H9 (cell line): ENCODE measurements around the gene RUNX1. TPM values are rescaled to one million over a fixed set of nuclear protein-coding genes. Genes with fewer than 3 reads are reported as not detected.

Source experiments
- DNase-seq: peaks from one replicate; pipeline ENCODE4 v3.0.0-alpha.2; 2017
- H2AFZ ChIP-seq: one replicate; pipeline ENCODE4 v1.6.1; 2013; ENCODE audit warnings: mild to moderate bottlenecking, low read length, control low read depth, moderate library complexity
- H2AK5ac ChIP-seq: 2 replicates; pipeline ENCODE4 v1.6.1; 2013; ENCODE audit warnings: low read length, control low read depth, mixed read lengths; ENCODE audit not compliant: insufficient read length
- H2BK120ac ChIP-seq: one replicate; pipeline ENCODE4 v1.6.1; 2013; ENCODE audit warnings: low read depth, mild to moderate bottlenecking, low read length, control low read depth, inconsistent platforms; ENCODE audit not compliant: poor library complexity, severe bottlenecking
- H2BK12ac ChIP-seq: 2 replicates; pipeline ENCODE4 v1.6.1; 2013; ENCODE audit warnings: low read length, control low read depth, mixed read lengths, low read depth; ENCODE audit not compliant: insufficient read length
- H2BK15ac ChIP-seq: 2 replicates; pipeline ENCODE4 v1.6.1; 2013; ENCODE audit warnings: low read depth, low read length, control low read depth
- H2BK20ac ChIP-seq: one replicate; pipeline ENCODE4 v1.6.1; 2013; ENCODE audit warnings: low read depth, mild to moderate bottlenecking, low read length, control low read depth, inconsistent platforms; ENCODE audit not compliant: poor library complexity, severe bottlenecking
- H2BK5ac ChIP-seq: 2 replicates; pipeline ENCODE4 v1.6.1; 2013; ENCODE audit warnings: low read length, control low read depth, mixed read lengths; ENCODE audit not compliant: insufficient read length
- H3K14ac ChIP-seq: 2 replicates; pipeline ENCODE4 v1.6.1; 2013; ENCODE audit warnings: low read length, control low read depth; ENCODE audit not compliant: insufficient read depth
- H3K18ac ChIP-seq: 2 replicates; pipeline ENCODE4 v1.6.1; 2013; ENCODE audit warnings: low read depth, mild to moderate bottlenecking, mixed read lengths, low read length, control low read depth; ENCODE audit not compliant: insufficient read length
- H3K23ac ChIP-seq: 2 replicates; pipeline ENCODE4 v1.6.1; 2013; ENCODE audit warnings: low read length, control low read depth, mixed read lengths, low read depth; ENCODE audit not compliant: insufficient read length
- H3K23me2 ChIP-seq: 2 replicates; pipeline ENCODE4 v1.6.1; 2013; ENCODE audit warnings: low read depth, mild to moderate bottlenecking, mixed read lengths, low read length, control low read depth; ENCODE audit not compliant: insufficient read length, poor library complexity, severe bottlenecking
- H3K27ac ChIP-seq: 2 replicates; pipeline ENCODE4 v1.5.1; 2013; ENCODE audit warnings: low read length, control low read depth, mixed read lengths, low read depth; ENCODE audit not compliant: insufficient read length
- H3K27me3 ChIP-seq: 2 replicates; pipeline ENCODE4 v1.6.1; 2013; ENCODE audit warnings: low read length, control low read depth, inconsistent platforms; ENCODE audit not compliant: insufficient read depth
- H3K4ac ChIP-seq: 2 replicates; pipeline ENCODE4 v1.6.1; 2013; ENCODE audit warnings: low read depth, mild to moderate bottlenecking, control low read depth, inconsistent platforms, low read length, moderate library complexity
- H3K4me1 ChIP-seq: 2 replicates; pipeline ENCODE4 v1.6.1; 2013; ENCODE audit warnings: low read length, control low read depth, inconsistent platforms; ENCODE audit not compliant: insufficient read depth
- H3K4me2 ChIP-seq: 2 replicates; pipeline ENCODE4 v1.6.1; 2013; ENCODE audit warnings: low read length, control low read depth, mixed read lengths; ENCODE audit not compliant: insufficient read length, insufficient read depth
- H3K56ac ChIP-seq: 2 replicates; pipeline ENCODE4 v1.6.1; 2013; ENCODE audit warnings: low read depth, mild to moderate bottlenecking, mixed read lengths, low read length, control low read depth; ENCODE audit not compliant: insufficient read length
- H3K79me1 ChIP-seq: 2 replicates; pipeline ENCODE4 v1.6.1; 2013; ENCODE audit warnings: low read depth, mild to moderate bottlenecking, moderate library complexity, low read length, control low read depth, inconsistent platforms; ENCODE audit not compliant: insufficient read depth, poor library complexity, severe bottlenecking
- H3K79me2 ChIP-seq: 2 replicates; pipeline ENCODE4 v1.6.1; 2013; ENCODE audit warnings: low read length, control low read depth, inconsistent platforms; ENCODE audit not compliant: insufficient read depth
- H3K9ac ChIP-seq: 2 replicates; pipeline ENCODE4 v1.6.1; 2013; ENCODE audit warnings: low read length, control low read depth, mixed read lengths; ENCODE audit not compliant: insufficient read length; ENCODE audit errors: extremely low read depth
- H3K9me3 ChIP-seq: one replicate; pipeline ENCODE4 v1.6.1; 2013; ENCODE audit warnings: low read depth, low read length, inconsistent platforms; ENCODE audit not compliant: control insufficient read depth
- H3T11ph ChIP-seq: one replicate; pipeline ENCODE4 v1.6.1; 2013; ENCODE audit warnings: mild to moderate bottlenecking, low read length, control low read depth, inconsistent platforms
- H4K20me1 ChIP-seq: one replicate; pipeline ENCODE4 v1.6.1; 2013; ENCODE audit not compliant: control insufficient read depth, insufficient read length, insufficient read depth
- H4K5ac ChIP-seq: 2 replicates; pipeline ENCODE4 v1.6.1; 2013; ENCODE audit warnings: low read depth, mild to moderate bottlenecking, mixed read lengths, low read length, control low read depth; ENCODE audit not compliant: insufficient read length
- H4K8ac ChIP-seq: replicated peaks from 2 replicates; pipeline ENCODE4 v1.6.1; 2013; ENCODE audit warnings: low read length, control low read depth, mixed read lengths, low read depth; ENCODE audit not compliant: insufficient read length
- H4K91ac ChIP-seq: 2 replicates; pipeline ENCODE4 v1.6.1; 2013; ENCODE audit warnings: low read depth, mild to moderate bottlenecking, moderate library complexity, mixed read lengths, low read length, control low read depth; ENCODE audit not compliant: insufficient read length
- H3K27ac Mint-ChIP-seq, 3 experiments: 2 replicates in 2 of 3; 3 replicates in 1 of 3; pipeline ENCODE4 v1.8.0; 2020 to 2021; ENCODE audit warnings: mixed read lengths in 3 of 3, mild to moderate bottlenecking in 1 of 3, moderate library complexity in 1 of 3
- H3K27me3 Mint-ChIP-seq: 2 replicates; pipeline ENCODE4 v1.8.0; 2021; ENCODE audit warnings: low read depth, mild to moderate bottlenecking, moderate library complexity, mixed read lengths
- H3K36me3 Mint-ChIP-seq, 3 experiments: 2 replicates in 2 of 3; 3 replicates in 1 of 3; pipeline ENCODE4 v1.8.0; 2020 to 2021; ENCODE audit warnings: low read depth in 3 of 3, mixed read lengths in 3 of 3; ENCODE audit not compliant: insufficient read depth in 1 of 3
- H3K4me1 Mint-ChIP-seq, 2 experiments: 2 replicates each; pipeline ENCODE4 v1.8.0; 2020; ENCODE audit warnings: mixed read lengths in 2 of 2
- H3K4me3 Mint-ChIP-seq, 2 experiments: 2 replicates in 1 of 2; 3 replicates in 1 of 2; pipeline ENCODE4 v1.8.0; 2020 to 2021; ENCODE audit warnings: mild to moderate bottlenecking in 2 of 2, mixed read lengths in 2 of 2, moderate library complexity in 1 of 2
- H3K9me3 Mint-ChIP-seq, 2 experiments: 2 replicates in 1 of 2; 3 replicates in 1 of 2; pipeline ENCODE4 v1.8.0; 2020; ENCODE audit warnings: mild to moderate bottlenecking in 2 of 2, mixed read lengths in 2 of 2, moderate library complexity in 1 of 2
- CTCF ChIP-seq: fragments of 200-600 bp; sonication (generic); conservative IDR thresholded peaks from 3 replicates; pipeline ENCODE4 v1.8.0; 2021; ENCODE audit warnings: antibody characterized with exemption, mild to moderate bottlenecking
- WGBS: extraction: QIAGEN DNeasy Blood & Tissue Kit; methylation state at CpG from one replicate; pipeline ENCODE4 v1.1.7; 2013; ENCODE audit warnings: missing lambda C conversion rate, low lambda C conversion rate, mixed read lengths; ENCODE audit not compliant: insufficient read length; ENCODE audit errors: extremely low coverage; 5-methylcytosine and 5-hydroxymethylcytosine counted together
- total RNA-seq: library from RNA; stranded (reverse); gene quantifications from 2 replicates; pipeline ENCODE4 v1.2.1, GENCODE V29; 2021

RUNX1 gene
- total RNA-seq, 1 experiment from 2014 or later = 0.72 TPM

GRCh38 chr21:34809822-34810221 is 239.3 kb downstream of the RUNX1 start:
- no peak overlapping the region for H2BK12ac ChIP-seq
- no peak overlapping the region for H2BK120ac ChIP-seq
- H3K4me1 ChIP-seq = no peaks in the 10 kb centered on the region
- no peak overlapping the region for H3K23ac ChIP-seq
- no peak overlapping the region for H3K4me3 Mint-ChIP-seq
- no CpG with 5 or more reads among the region's 6 CpGs for WGBS
- no peak overlapping the region for H3K14ac ChIP-seq
- peaks cover 21% of the 10 kb centered on the region for H3K27me3 Mint-ChIP-seq
- H2BK20ac ChIP-seq = no peak overlapping the region
- H3K18ac ChIP-seq = no peak overlapping the region
- no peak overlapping the region for H2AK5ac ChIP-seq
- H3K4me2 ChIP-seq = no peak overlapping the region
- H3K56ac ChIP-seq = no peak overlapping the region
- H4K8ac ChIP-seq = no peak overlapping the region
- no peak overlapping the region for H4K91ac ChIP-seq
- H4K5ac ChIP-seq = no peak overlapping the region
- no peaks in the 10 kb centered on the region for H3K79me2 ChIP-seq
- no peak overlapping the region for H3K4ac ChIP-seq
- peaks cover 13% of the 10 kb centered on the region in 2 experiments for H3K9me3 Mint-ChIP-seq
- DNase-seq = no peak
- no peak overlapping the region for H2BK15ac ChIP-seq
- no peak overlapping the region for H3K27ac Mint-ChIP-seq
- no peaks in the 10 kb centered on the region for H3K27me3 ChIP-seq
- H3K27ac ChIP-seq = no peak overlapping the region
- H3K9me3 ChIP-seq = no peaks in the 10 kb centered on the region
- peaks cover 9 to 16% of the 10 kb centered on the region in 2 experiments for H3K4me1 Mint-ChIP-seq
- no peak overlapping the region for H2AFZ ChIP-seq
- no peak for TF ChIP-seq CTCF
- no peak overlapping the region for H3K9ac ChIP-seq
- no peaks in the 10 kb centered on the region for H3K23me2 ChIP-seq
- H2BK5ac ChIP-seq = no peak overlapping the region
- H3T11ph ChIP-seq = no peak overlapping the region
- no peaks in the 10 kb centered on the region for H4K20me1 ChIP-seq
- peaks cover 0 to 18% (median 2%) of the 10 kb centered on the region in 3 experiments; a peak in 3 of 7 replicates for H3K36me3 Mint-ChIP-seq
- H3K79me1 ChIP-seq = no peaks in the 10 kb centered on the region
